GM21717 (cell line): Measurements from ENCODE around the gene WDR4.
"Not testable (repeated sequence)": the region's sequence is repeated elsewhere in the genome, so short reads cannot be mapped to it uniquely, and the experiment has no call there.

Experiments
- ATAC-seq: cut with Tn5 transposase; IDR thresholded peaks from one replicate; pipeline ENCODE4 v1.9.1; 2021; ENCODE audit warnings: mild to moderate bottlenecking, moderate library complexity; ENCODE audit not compliant: unreplicated experiment

The WDR4 gene

DNA sequence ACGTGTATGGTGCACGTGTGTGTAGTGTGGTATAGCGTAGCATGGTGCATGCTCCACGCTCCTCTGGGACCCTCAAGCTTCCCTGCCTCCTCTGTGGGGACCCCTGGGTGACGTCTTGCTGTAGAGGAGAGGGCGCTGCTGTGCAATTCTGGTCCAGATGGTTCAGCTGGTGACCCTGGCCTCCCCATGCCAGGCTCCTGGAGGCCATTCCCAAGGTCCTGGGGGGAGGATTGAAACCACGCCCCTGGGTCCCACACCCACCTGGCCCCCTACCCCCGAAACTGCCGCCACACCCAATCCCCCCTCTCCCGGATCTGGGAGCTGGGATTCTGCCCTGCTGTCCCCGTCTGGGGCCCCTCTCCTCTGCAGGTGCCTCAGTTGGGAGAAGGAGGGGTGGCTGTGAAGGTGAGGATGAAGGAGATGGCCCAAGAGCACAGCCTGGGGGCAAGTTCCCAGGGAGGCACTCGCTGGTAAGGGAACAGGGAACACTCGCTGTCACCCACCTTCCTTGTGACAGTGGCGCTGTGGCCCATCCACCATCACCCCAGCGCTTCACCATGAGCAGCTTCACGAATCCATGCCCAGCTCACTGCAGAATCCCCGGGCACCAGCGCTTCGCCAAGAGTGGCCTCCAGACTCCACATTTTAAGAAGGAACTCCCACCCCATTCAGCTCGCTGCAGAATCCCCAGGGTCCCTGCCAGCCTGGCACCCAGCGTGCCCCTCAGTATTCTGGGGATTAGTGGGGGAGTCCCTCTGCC lies 38.0 kb downstream of the WDR4 start:
- ATAC-seq, result no peak

GRCh38 chr21:42840411-42841155 lies 38.8 kb downstream of the WDR4 start:
- ATAC-seq, result no peak

DNA sequence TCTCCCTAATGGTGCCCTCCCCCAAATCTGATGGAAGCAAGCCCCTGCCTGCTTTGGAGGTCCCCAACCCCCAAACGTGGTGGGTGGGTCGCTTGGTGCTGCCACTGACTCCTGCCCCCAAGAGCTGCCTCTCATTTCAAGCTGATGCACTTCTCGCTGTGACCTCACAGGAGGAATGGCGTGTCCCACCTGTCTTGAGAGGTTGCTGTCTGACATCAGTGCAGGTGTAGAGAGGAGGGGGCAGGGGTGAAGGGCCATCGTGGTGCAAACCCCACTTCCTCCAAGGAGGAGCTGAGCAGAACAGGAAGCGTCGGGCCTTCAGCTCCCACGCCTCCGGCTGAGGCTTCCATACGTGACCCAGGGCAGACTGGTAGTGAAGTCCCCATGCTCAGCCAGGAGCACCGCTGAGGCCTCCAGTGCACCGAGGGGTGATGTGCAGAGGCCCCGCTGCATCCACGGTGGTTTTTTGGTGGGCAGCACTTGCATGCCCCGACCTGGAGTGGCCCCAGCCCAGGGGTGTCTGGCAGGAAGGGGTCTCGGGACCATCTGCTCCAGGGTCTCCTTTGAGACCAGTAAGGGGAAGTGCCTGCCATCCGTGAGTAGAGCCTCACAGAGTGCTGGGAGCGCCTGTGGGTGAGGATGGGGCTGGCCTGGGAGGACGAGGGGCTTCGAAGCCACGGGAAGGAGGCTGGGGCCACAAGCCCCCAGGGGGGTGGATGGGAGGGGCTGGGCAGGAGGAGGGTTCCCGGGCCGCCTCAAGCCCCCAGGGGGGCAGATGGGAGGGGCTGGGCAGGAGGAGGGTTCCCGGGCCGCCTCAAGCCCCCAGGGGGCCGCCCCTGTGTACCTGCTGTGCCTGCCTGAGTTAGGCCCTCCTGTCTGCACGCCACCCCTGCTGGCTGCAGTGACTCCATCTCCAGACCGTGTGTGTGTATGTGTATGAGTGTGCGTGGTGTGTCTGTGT lies 39.8 kb downstream of the WDR4 start:
- ATAC-seq, result no peak

GRCh38 chr21:42838212-42838690 lies 41.1 kb downstream of the WDR4 start:
- ATAC-seq, result not testable (repeated sequence)

DNA sequence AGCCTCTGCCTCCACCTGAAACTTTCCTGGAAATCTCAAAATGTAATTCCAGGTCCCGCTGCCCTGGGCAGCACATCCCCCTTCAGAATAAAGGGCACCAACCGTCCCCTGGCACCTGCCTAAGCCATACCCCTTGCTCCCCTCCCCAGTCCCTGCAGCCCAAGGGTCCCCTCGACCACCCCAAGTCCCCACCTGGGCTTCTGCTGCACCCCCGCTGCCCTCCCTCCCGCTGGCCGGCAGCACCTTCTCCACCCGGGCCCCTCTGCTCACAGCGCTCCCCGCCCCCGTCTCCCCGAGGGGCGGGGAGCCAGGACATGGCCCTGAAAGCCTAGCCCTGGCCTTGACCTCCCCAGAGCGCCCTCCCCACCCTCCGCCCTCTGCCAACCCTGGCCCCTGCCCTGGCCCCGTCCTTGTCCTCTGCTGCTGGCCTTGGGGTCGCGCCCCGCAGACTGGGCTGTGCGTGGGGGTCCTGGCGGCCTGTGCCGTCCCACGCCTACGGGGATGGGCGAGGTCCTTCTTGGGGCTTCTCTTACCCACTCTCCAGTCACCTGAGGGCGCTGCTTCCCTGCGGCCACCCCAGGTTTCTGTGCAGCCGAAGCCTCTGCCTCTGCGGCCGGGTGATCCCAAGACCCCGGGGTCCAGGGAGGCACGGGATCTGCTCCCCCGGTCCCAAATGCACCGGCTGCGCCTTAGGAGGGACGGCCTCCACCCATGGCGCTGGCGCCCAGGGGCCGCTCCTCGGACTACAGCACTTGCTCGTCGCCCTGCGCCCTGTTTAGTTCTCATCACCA lies 41.7 kb downstream of the WDR4 start:
- no peak for ATAC-seq

DNA sequence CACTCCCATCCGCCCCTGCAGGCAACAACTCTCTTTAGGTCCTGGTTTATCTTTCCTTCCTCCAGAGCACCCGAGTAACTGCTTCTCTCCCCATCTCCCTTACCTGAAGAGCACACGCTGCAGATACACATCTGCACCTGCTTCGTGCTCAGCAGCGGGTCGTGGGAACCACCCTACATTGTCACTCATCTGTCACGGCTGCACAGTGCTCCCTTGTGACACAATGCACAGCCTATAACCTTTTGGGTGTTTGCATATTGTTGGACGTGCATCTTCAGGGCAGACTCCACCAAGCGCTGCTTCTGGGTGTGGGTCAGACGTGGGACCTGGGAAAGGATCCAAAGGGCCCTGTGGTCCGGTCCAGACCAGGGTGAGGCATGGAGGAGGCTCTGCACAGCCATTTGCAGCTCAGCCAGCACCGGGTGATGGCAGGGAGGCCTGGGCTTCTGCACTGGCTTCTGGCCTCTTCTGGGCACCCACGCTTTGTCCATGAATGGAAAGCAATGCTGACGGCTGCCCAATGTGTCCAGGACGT lies 42.5 kb downstream of the WDR4 start:
- no peak for ATAC-seq

- ATAC-seq, result no peak
Measured at GRCh38 chr21:42836402-42836666, 43.0 kb downstream of the WDR4 start.

DNA sequence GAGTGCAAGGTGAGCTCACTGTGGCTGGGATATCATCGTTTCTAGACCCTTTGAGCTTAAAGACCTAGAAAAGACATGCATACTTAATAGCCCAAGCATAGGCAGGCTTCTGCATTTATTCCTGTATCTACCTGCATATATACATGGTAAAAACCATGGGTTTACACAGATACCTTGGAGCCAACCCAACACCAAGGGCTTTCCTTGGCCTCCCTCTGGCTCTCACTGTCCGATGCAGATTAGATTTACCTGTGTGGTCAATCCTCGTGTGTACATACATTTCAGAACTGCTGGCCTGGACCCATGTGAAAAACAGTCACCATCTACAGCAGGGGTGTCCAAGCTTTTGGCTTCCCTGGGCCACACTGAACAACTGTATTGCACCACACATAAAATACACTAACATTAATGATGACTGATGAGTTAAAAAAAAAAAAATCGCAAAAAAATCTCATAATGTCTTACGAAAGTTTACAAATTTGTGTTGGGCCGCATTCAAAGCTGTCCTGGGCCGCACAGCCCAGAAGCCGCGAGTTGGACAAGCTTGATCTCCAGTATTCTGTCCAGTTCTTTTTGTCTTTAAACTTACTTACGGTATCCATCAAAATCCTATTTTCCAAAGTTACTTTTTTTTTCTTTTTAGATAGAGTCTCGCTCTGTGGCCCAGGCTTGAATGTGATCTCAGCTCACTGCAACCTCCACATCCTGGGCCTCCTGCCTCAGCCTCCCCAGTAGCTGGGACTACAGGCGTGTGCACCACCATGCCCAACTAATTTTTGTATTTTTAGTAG lies 43.5 kb downstream of the WDR4 start:
- no peak for ATAC-seq

- ATAC-seq, result no peak
Measured at GRCh38 chr21:42835211-42835610, 44.1 kb downstream of the WDR4 start.

- ATAC-seq, result no peak
Measured at GRCh38 chr21:42834726-42835191, 44.6 kb downstream of the WDR4 start.

DNA sequence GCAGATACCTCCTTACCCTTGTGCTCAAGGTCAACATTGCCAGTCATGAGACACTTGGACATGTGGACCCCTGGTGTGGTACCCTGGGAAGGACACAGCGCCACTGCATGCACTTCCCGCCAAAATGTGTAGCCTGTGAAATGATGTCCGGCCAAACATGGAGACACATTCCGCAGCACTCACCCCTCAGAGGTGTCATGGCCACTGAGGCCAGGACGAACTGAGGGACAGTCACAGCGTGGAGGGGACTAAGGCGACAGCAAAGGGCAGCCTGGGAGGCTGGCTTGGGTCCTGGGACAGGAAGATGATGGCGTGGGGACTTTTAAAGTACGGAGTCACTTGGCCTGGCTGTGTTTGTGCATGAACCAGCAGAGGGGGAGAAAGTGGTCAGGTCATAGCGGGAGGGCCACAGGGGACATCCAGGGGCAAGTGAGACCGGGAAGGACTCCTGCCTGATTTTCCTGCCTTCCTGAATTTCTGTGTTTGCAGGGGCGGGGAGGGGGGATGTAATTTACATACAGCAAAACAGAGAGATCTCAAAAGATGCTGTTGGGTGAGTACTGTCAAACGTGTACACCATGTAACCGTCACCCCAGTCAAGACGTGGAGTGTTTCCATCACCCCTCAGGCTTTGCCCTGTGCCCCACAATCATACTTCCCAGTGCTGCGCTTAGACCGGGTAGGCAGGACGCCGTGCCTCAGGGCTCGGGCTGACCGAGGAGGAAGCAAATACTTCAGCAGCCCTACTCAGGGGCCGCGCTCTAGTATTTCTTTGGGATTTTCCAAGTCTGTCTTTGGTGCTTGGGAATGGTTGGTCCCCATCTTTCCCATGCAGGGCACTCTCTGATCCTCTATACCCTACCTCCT lies 45.2 kb downstream of the WDR4 start:
- ATAC-seq, result no peak

DNA sequence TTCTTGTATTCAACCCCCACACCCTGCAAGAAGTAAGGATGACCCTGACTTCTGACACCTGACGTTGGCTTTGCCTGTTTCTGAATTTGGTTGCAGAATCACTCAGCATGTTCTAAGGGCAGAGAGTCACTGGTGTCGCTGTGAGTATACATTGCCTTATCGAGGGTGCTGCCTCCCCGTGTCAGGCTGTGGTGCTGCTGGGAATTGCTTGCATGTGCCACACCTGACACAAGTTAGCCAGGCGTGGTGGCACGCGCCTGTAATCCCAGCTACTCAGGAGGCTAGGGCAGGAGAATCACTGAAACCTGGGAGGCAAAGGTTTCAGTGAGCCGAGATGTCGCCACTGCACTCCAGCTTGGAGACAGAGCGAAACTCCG lies 45.9 kb downstream of the WDR4 start:
- ATAC-seq, result no peak

DNA sequence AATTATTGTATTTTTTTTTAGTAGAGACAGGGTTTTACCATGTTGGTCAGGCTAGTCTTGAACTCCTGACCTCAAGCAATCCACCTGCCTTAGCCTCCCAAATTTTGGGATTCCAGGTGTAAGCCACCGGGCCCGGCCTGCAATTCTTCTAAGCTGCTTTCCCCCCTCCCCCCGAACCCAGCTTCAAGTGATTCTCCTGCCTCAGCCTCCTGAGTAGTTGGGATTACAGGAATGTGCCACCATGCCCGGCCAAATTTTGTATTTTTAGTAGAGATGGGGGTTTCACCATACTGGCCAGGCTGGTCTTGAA lies 47.1 kb downstream of the WDR4 start:
- not testable (repeated sequence) for ATAC-seq

- ATAC-seq, result no peak
Measured at GRCh38 chr21:42830456-42831455, 48.6 kb downstream of the WDR4 start.

- ATAC-seq, result no peak
Measured at GRCh38 chr21:42829954-42830353, 49.4 kb downstream of the WDR4 start.

- no peak for ATAC-seq
Measured at GRCh38 chr21:42829417-42829816, 49.9 kb downstream of the WDR4 start.

GRCh38 chr21:42827588-42827987 lies 51.8 kb downstream of the WDR4 start:
- no peak for ATAC-seq
